COLO668 (cell line): ENCODE data around the gene PIGU.
"Not testable (repeated sequence)": the region's sequence is repeated elsewhere in the genome, so short reads cannot be mapped to it uniquely, and the experiment has no call there.

Experiments
- DNase-seq: peaks from one replicate; lab custom pipeline; 2025; ENCODE audit not compliant: unreplicated experiment; lab: John Stamatoyannopoulos, UW

The PIGU gene

DNA sequence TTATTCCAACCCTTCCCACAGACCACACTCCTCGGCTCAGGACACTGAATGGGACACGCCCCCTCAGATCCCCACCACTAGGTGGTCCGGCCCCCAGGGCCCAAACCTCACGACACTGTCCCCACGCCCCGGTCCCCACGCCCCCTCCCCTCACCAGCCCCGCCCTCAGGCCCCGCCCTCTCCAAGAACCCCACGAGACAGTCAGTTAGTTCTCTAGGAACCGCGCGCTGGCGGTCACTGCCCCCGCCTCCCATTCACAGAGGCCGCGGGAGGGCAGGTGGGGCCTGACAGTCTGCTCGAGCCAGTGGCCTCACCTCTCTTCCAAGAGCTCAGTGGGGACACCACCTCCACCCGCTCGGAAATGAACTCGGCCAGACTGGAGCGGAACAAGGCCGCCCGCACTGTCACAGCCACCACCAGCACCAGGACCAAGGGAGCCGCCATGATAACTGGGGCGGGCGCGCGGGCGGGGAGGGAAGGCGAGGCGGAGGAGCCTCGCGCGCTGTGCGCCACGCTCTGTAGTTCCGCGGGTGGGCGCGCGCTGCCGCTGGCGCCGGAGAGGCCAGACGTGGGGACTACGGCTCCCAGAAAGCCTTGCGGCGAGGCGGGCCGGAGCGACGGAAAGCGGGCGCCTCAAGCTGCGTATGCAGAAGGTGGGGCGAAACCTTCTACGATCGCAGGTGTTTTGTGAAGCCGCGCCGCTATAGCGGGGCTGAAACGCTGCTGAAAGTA is at the start of gene PIGU:
PIGU (minus strand) TSS at position 451 of the 732 bp plus-strand sequence; CDS start at position 444, 7 bp downstream.
- peak; percentile 99 for DNase-seq

GRCh38 chr20:34724172-34724571 is 47.3 kb upstream of the PIGU start:
- DNase-seq, result no peak

- not testable (repeated sequence) for DNase-seq
These were observed 45.7 kb upstream of the PIGU start for GRCh38 chr20:34722560-34722959.

DNA sequence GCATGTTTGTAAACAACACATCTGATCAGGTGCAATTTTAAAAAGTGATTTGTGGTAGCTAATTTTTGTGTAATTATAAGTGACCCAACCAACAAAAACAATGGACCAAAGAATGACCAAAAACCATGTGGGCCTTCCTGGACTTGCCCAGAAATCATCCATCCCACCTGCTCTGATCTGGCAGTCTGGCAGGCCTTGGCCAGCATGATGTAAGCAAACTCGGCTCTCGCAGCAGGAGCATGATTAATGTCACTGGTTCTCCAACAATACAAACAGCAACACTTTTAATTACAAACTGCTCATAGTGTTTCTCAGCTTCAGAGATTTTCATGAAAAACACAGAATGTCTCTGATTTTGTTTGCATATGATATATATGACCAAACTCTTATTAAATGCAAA is 43.4 kb upstream of the PIGU start:
- no peak for DNase-seq

- not testable (repeated sequence) for DNase-seq
These were observed 42.5 kb upstream of the PIGU start for GRCh38 chr20:34719242-34720017.

GRCh38 chr20:34717230-34718095 is 40.6 kb upstream of the PIGU start:
- DNase-seq, result no peak

DNA sequence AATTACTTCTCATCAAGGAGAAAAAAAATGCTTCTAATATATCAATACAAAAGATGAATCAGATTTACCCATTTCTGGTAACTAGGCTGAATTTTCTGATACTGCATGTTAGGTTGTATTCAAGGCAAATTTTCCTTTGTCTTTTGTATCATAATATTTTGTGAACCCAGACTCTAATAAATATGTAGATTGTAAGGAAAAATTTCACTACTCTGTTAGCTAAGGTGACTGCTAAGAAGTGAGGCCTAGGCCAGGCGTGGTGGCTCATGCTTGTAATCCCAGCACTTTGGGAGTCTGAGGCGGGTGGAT is 40.0 kb upstream of the PIGU start:
- no peak for DNase-seq

DNA sequence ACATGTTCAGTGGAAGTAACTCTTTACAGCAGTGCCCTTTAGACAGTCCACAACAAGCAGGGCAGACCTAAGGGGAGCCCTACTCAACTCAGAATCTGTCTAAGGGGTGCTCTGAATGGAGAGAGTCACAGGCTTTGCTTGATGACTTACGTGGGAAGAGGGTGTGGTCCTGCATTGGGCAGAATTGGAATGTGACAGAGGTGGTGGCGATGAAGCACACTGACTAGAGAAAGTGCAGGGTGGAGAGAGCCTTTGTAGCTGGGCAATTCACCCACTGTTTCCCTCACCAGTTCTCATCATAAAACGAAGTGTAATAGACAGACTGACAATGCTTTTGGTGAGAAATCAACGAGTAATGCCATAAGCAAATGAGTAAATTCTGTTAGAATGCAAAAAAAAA is 38.5 kb upstream of the PIGU start:
- DNase-seq, result no peak

GRCh38 chr20:34713944-34714515 is 37.1 kb upstream of the PIGU start:
- not testable (repeated sequence) for DNase-seq

DNA sequence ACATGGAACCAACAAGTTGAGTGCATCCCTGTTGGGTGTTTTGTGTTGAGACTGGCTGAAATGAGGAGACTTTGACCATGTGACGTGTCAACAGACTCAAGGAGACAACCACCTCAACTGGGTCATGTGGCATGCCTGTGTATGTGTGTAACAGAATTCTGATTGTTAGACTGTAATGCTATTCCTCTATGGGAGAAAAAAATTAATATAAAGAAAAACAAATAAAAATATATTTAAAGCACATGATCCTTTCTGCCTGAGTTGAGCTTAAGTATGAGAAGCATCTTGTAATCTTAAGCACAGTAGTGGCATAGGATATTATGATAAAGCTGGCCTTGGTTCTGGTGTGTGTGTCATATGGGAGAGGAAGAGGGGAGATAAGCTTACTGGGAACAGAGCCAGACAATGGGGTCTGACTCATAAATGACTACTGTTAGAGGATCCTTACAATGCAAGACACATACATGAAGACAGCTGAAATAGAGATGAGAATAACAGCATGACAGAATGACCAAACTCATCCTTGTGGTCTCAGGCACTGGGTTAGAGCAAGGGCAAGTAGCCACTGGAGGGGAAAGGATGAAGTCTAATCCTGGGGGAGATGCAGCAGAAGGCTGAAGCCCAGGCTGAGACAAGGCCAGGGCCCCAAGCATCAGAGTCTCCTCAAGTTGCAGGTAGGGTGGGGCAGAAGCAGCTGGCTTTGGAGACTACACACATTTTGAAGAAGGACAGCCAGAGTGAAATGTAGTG is 36.5 kb upstream of the PIGU start:
- no peak for DNase-seq

DNA sequence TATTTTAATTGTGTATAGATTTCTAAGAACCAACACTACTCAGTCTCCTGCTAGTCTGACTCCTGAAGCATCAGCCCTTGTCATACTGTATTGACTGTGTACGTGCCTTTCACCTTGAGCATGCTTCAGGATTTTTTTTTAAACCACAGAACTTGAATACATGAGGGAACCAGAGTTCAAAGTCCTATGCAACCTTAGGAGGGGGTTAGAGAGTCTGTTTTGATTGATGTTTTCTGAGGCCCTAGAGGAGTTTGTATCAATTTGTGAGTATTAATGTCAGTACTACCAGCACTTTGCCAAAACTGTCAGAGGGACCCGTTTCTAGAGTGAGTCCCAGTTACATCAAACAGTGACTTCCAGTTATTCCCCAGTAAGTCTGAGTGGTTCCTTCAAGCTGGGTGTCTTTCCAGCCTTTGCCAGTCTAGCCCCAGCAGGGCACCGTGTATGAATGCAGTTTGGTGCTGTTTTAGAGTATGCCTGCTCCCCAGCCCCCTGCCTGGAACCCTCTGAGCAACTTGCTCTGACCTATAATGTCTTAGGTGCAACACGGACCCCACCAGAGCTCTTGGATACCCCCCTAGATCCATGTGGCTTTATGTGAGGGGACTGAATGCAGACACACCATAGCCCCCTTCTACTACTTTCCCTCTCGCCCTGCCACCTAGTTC is 35.8 kb upstream of the PIGU start:
- DNase-seq, result no peak

GRCh38 chr20:34711813-34712430 is 35.0 kb upstream of the PIGU start:
- no peak for DNase-seq

DNA sequence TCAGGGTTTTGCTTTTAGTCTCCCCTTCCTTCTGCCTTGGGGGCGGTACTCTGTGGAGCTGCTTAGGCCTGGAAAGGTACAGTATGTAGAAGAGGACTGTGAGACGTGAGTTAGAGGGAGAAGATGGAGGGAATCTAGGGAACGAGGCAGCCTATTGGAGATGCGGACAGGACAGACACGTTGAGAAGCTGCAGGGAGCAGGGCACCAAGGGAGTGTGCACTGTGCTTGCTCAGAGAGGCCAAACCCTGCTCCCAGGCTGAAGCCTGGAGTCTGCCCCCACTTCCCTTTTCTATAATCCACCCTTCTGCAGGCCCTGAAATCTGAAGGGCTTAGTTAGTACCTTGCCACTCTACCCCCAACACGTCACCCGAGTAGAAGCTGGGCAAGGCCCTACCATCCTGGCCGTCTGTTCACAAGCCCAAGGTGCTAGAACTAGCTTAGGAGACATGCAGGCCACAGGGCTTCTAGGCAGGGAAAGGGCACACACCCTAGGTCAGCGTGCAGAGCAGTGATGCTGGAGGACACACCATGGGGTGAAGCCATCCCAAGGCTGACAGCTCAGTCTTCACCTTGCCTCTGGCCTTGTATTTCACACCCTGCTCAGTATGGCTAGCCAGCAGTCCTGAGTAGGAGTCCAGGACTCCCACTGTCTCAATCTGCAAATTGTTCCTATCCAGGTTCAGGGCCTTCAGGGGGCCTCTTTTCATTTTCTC is 34.1 kb upstream of the PIGU start:
- no peak for DNase-seq

GRCh38 chr20:34710568-34710839 is 33.6 kb upstream of the PIGU start:
- DNase-seq, result no peak

DNA sequence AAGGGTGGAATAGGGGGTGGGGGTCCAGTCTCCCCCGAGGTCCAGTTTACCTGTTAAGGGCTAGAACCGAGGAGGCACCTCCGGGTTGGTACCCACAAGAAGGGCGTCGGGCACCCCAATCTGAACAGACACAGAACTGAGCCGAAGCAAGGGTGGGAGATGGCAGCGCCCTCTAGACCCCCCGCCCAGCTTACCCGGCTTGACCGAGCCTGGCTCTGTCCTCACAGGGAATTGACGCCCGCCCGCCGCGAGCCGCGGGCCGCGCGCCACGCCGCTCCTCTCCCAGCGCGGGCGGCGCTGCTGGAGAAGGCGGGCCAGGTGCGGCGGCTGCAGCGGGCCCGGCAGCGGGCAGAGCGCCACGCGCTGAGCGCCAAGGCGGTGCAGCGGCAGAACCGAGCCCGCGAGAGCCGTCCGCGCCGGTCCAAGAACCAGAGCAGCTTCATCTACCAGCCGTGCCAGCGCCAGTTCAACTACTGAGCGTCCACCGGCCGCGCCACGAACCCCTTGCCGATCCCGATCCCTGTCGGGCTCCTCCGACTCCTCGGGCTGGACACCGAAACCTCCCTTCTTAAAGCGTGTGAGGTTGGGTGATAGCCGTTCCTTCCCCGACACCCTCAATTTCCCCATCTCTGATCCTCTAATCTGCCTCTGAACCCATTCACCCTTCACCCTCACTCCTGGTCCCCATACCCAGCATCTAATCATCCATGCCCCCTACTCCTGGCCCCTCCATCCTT is 33.1 kb upstream of the PIGU start:
- peak; percentile 79 for DNase-seq

GRCh38 chr20:34709044-34709830 is 32.3 kb upstream of the PIGU start:
- peak; percentile 79 for DNase-seq

DNA sequence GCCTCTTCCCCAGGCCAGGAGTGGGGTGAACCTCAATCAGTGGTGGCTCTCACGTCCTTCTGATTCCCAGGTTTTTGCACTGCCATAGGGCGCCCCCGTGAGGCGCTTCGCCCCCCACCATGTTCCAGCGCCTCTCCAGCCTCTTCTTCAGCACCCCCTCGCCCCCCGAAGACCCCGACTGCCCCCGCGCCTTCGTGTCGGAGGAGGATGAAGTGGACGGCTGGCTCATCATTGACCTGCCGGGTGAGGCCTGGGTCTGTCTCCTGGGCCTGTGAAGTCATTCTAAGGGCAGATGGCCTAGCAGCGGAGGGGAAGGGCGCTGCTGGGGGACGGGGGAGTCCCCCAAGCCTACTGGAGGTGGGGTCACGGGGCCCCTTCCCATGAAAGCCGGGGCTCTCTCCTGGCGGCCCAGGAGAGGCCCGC is 31.7 kb upstream of the PIGU start:
- DNase-seq, result peak; percentile 66
